Measurements from ENCODE around the gene TCF4.

TCF4 gene

GRCh38 chr18:55324166-55324565 is 263.8 kb downstream of the TCF4 start:
- DNase-seq (ENCODE audit: low read depth, low spot score), result no peak
- H3K4me3 ChIP-seq (ENCODE audit: low read depth, low read length), result no peak overlapping the region
- no peak for TF ChIP-seq CTCF (IDR thresholded peaks at IDR 0.05; ENCODE audit: low read depth, low read length)
- in situ Hi-C loops (cut with HindIII; ENCODE audit: low sequenced_read_pairs), result no loop called here

- peak overlapping the region; percentile 13 for H3K4me3 ChIP-seq (ENCODE audit: low read depth, low read length)
- TF ChIP-seq CTCF (IDR thresholded peaks at IDR 0.05; ENCODE audit: low read depth, low read length), result no peak
- in situ Hi-C loops (cut with HindIII; ENCODE audit: low sequenced_read_pairs), result no loop called here
- DNase-seq (ENCODE audit: low read depth, low spot score), result peak; percentile 47
Observed at GRCh38 chr18:55323051-55323994, 264.7 kb downstream of the TCF4 start.

- peak overlapping the region; percentile 67 for H3K4me3 ChIP-seq (ENCODE audit: low read depth, low read length)
- DNase-seq (ENCODE audit: low read depth, low spot score), result peak; percentile 96
- TF ChIP-seq CTCF (IDR thresholded peaks at IDR 0.05; ENCODE audit: low read depth, low read length), result no peak
- in situ Hi-C loops (cut with HindIII; ENCODE audit: low sequenced_read_pairs), result no loop called here
Observed at GRCh38 chr18:55322178-55322735, 265.7 kb downstream of the TCF4 start.

DNA sequence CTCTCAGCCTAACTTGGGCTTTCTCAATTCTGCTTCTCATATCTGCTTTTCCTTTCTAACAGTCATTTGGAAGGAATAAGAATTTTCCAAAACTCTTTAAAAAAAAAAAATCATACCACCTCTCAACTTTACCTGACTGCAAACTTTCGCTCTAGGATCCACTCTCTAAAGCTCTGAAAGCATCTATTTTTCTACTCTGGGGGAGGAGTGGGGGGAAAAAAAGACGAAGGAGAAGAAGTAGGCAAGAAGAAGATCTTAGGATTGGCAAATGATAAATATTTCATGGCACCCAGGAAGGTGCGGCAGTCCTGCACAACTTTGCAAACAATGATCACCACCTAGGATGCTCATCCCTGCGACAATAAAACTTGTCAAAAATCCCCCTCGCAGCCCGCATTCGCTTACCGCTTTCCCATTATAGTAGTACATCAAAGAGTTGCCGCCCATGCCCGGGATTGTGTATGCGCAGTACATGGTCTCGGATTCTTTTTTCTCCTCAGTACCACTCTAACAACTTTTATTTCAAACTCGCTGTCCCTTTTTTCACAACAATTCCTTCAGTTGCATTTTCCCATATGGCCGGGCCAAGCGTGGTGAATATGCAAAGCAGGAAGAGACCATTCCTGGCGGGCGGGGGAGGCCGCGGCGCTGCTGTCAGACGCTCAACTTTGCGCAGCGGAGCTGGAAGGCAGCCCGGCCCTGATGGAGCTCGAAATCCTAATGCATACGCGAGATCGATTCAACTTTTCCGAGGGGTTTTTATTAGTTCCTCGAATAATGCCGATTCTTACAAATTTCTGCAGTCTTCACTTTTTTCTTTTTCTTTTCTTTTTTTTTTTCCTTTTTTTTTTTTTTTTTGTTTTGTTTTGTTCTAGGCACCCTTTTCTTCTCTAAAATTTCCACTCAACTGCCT is 266.5 kb downstream of the TCF4 start:
- H3K4me3 ChIP-seq (ENCODE audit: low read depth, low read length), result peak overlapping the region; percentile 67
- DNase-seq (ENCODE audit: low read depth, low spot score), result peak; percentile 95
- in situ Hi-C loops (cut with HindIII; ENCODE audit: low sequenced_read_pairs), result no loop called here
- TF ChIP-seq CTCF (IDR thresholded peaks at IDR 0.05; ENCODE audit: low read depth, low read length), result no peak

GRCh38 chr18:55320424-55321264 is 267.3 kb downstream of the TCF4 start:
- peak; percentile 53 for DNase-seq (ENCODE audit: low read depth, low spot score)
- H3K4me3 ChIP-seq (ENCODE audit: low read depth, low read length), result peak overlapping the region; percentile 67
- no peak for TF ChIP-seq CTCF (IDR thresholded peaks at IDR 0.05; ENCODE audit: low read depth, low read length)
- in situ Hi-C loops (cut with HindIII; ENCODE audit: low sequenced_read_pairs), result no loop called here

All from astrocyte of the spinal cord (primary cell).